ENCODE measurements around the gene CDKAL1. TPM values are rescaled to one million over a fixed set of nuclear protein-coding genes. Genes with fewer than 3 reads are reported as not detected.

Gene CDKAL1
- total RNA-seq, 1 donor from 2014 or later: 24.8 TPM

- no peak for DNase-seq
- no peaks in the 10 kb centered on the region for H3K36me3 Mint-ChIP-seq (ENCODE audit: unreplicated experiment)
- TF ChIP-seq, protein P1, sequence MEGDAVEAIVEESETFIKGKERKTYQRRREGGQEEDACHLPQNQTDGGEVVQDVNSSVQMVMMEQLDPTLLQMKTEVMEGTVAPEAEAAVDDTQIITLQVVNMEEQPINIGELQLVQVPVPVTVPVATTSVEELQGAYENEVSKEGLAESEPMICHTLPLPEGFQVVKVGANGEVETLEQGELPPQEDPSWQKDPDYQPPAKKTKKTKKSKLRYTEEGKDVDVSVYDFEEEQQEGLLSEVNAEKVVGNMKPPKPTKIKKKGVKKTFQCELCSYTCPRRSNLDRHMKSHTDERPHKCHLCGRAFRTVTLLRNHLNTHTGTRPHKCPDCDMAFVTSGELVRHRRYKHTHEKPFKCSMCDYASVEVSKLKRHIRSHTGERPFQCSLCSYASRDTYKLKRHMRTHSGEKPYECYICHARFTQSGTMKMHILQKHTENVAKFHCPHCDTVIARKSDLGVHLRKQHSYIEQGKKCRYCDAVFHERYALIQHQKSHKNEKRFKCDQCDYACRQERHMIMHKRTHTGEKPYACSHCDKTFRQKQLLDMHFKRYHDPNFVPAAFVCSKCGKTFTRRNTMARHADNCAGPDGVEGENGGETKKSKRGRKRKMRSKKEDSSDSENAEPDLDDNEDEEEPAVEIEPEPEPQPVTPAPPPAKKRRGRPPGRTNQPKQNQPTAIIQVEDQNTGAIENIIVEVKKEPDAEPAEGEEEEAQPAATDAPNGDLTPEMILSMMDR (IDR thresholded peaks at IDR 0.05; ENCODE audit: partially characterized antibody, unreplicated experiment): no peak
- H3K27ac Mint-ChIP-seq (ENCODE audit: unreplicated experiment): peak overlapping the region; percentile 92
- H3K4me1 Mint-ChIP-seq (ENCODE audit: low read depth, unreplicated experiment): peaks cover 45% of the 10 kb centered on the region
- peaks cover 2% of the 10 kb centered on the region for H3K27me3 Mint-ChIP-seq (ENCODE audit: unreplicated experiment)
- no peaks in the 10 kb centered on the region for H3K9me3 Mint-ChIP-seq (ENCODE audit: unreplicated experiment)
- H3K4me3 Mint-ChIP-seq (ENCODE audit: unreplicated experiment): no peak overlapping the region
Measured at GRCh38 chr6:20577173-20577688, 43.0 kb downstream of the CDKAL1 start.

DNA sequence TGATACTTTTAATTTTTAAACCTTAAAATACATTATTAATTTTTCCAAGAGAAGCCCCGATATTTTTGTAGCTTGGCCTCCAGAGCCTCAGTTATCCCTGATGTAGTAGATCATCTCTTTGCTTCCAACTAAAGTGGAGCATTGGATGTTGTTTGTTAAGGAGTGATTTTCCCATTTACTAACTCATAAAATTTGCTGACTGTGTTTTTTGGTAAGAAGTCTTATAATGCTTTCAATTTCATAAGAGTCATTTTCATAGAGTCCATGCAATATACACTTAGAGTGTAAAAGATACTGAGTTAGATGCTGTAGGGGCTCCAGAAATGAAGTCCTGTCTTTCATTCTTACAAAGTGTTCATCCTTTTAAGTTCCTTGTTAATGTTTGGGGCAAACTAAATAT, 46.8 kb downstream of the CDKAL1 start:
- no peak for DNase-seq
- H3K36me3 Mint-ChIP-seq (ENCODE audit: unreplicated experiment): no peaks in the 10 kb centered on the region
- no peak overlapping the region for H3K4me3 Mint-ChIP-seq (ENCODE audit: unreplicated experiment)
- H3K9me3 Mint-ChIP-seq (ENCODE audit: unreplicated experiment): no peaks in the 10 kb centered on the region
- TF ChIP-seq, protein P1 (IDR thresholded peaks at IDR 0.05; ENCODE audit: partially characterized antibody, unreplicated experiment): no peak
- peaks cover 35% of the 10 kb centered on the region for H3K4me1 Mint-ChIP-seq (ENCODE audit: low read depth, unreplicated experiment)
- H3K27me3 Mint-ChIP-seq (ENCODE audit: unreplicated experiment): peaks cover 2% of the 10 kb centered on the region
- H3K27ac Mint-ChIP-seq (ENCODE audit: unreplicated experiment): no peak overlapping the region

DNA sequence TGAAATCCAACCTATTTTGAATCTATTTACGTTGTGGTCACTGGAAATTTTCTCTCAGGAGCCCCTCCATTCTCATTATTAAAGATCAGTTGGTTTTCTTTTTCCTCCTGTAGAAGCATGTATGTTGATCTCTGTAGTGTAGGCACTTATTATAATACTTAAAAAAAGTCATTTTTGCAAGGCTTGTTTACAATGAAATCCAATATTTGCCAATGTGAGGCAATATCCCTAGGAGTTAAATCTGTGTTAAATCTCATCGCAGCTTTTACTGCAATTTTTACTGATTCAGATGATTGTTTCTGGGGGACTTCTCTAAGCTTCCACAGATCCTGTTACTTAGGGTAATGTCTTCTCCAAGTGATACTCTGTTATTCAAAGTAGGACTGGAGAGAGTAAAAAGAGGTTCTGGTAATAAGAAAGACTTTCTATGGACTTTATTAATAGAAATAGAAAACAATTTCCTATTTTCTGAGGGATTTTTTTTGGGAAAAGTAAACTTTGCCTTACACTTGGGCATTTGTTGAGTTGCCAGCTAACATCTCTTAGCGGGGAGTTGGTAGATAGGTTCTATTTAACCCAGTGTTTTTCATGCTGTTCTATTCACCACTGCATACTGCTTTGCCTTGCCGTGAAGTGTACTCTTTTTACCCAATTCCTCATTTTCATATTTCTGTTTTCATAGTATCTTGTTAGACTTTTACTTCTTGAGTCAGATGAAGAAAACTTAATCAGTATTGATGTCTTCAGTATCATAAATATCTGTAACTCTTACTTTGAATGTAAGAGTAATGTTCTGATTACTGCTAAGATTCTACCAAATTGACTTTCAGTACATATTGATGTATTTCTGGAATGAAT, 48.6 kb downstream of the CDKAL1 start:
- H3K9me3 Mint-ChIP-seq (ENCODE audit: unreplicated experiment): no peaks in the 10 kb centered on the region
- H3K4me1 Mint-ChIP-seq (ENCODE audit: low read depth, unreplicated experiment): peaks cover 23% of the 10 kb centered on the region
- H3K27ac Mint-ChIP-seq (ENCODE audit: unreplicated experiment): no peak overlapping the region
- DNase-seq: no peak
- TF ChIP-seq, protein P1 (IDR thresholded peaks at IDR 0.05; ENCODE audit: partially characterized antibody, unreplicated experiment): no peak
- no peak overlapping the region for H3K4me3 Mint-ChIP-seq (ENCODE audit: unreplicated experiment)
- no peaks in the 10 kb centered on the region for H3K27me3 Mint-ChIP-seq (ENCODE audit: unreplicated experiment)
- no peaks in the 10 kb centered on the region for H3K36me3 Mint-ChIP-seq (ENCODE audit: unreplicated experiment)

- TF ChIP-seq, protein P1 (IDR thresholded peaks at IDR 0.05; ENCODE audit: partially characterized antibody, unreplicated experiment): no peak
- no peak overlapping the region for H3K27ac Mint-ChIP-seq (ENCODE audit: unreplicated experiment)
- H3K4me3 Mint-ChIP-seq (ENCODE audit: unreplicated experiment): no peak overlapping the region
- H3K9me3 Mint-ChIP-seq (ENCODE audit: unreplicated experiment): no peaks in the 10 kb centered on the region
- H3K4me1 Mint-ChIP-seq (ENCODE audit: low read depth, unreplicated experiment): peaks cover 19% of the 10 kb centered on the region
- no peaks in the 10 kb centered on the region for H3K36me3 Mint-ChIP-seq (ENCODE audit: unreplicated experiment)
- H3K27me3 Mint-ChIP-seq (ENCODE audit: unreplicated experiment): no peaks in the 10 kb centered on the region
- no peak for DNase-seq
Measured at GRCh38 chr6:20583444-20583800, 49.2 kb downstream of the CDKAL1 start.

DNA sequence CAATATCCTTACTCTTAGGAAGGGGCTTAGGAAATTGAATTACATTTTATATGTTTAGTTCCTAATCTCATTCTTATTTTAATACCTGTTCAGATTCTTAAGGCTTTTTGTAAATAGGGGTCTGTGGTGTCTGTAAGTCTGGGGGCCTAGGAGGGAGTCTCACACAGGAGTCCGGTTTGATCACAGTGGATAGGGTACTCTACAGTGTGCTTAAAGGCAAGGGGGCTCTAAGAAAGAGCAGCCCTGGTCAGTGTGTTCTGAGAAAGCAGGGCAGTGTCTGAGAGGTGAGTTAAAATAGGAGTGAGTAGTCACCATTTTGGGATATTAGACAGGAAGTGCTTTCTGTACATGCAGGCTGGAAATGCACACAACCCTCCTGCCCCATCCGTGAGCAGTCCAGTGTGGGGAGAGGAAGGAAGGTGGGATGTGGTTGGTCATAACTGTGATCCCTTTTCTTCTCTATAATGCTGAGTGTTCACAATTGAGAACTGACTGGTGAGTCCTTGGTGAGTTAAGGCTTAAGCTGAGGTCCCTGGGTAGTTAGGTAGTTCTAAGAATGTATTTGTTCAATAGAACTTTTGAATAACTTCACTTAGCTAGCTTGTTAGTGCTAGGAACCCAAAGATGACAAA, 50.0 kb downstream of the CDKAL1 start:
- Mint-ChIP-seq H3K9me3 (ENCODE audit: unreplicated experiment) (no peaks in the 10 kb centered on the region), H3K4me3 (ENCODE audit: unreplicated experiment) (no peak overlapping the region), H3K27ac (ENCODE audit: unreplicated experiment) (no peak overlapping the region), H3K4me1 (ENCODE audit: low read depth, unreplicated experiment) (peaks cover 16% of the 10 kb centered on the region), H3K27me3 (ENCODE audit: unreplicated experiment) (no peaks in the 10 kb centered on the region), H3K36me3 (ENCODE audit: unreplicated experiment) (no peaks in the 10 kb centered on the region)
- TF ChIP-seq, protein P1 (IDR thresholded peaks at IDR 0.05; ENCODE audit: partially characterized antibody, unreplicated experiment): no peak
- no peak for DNase-seq

Data from glutamatergic neuron (in vitro differentiated cells).